PC-3 (cell line): ENCODE data around the gene OR2B2. TPM values are rescaled to one million over a fixed set of nuclear protein-coding genes. Genes with fewer than 3 reads are reported as not detected.

ENCODE experiments used
- ATAC-seq: fragments of 200-7000 bp; cut with Tn5 transposase; 2 replicates; pipeline ENCODE4 v1.9.1; 2020; ENCODE audit warnings: mild to moderate bottlenecking, moderate library complexity
- BruUV-seq: library from RNA; stranded (reverse); fragments of 400-500 nt; replicated peaks from 2 replicates; lab custom pipeline; 2021; lab: Mats Ljungman, UMichigan
- CTCF ChIA-PET: fragments of 300-600 bp; sonication (Branson Sonifier 250); formaldehyde crosslinking; loops from one replicate; lab custom pipeline; 2022; ENCODE audit warnings: antibody characterized with exemption; lab: Charles Lee
- POLR2A ChIA-PET: fragments of 300-600 bp; sonication (Branson Sonifier 250); formaldehyde crosslinking; loops from one replicate; lab custom pipeline; 2022; ENCODE audit warnings: antibody characterized with exemption; ENCODE audit not compliant: unreplicated experiment; lab: Charles Lee
- DNase-seq: peaks from one replicate; pipeline ENCODE4 v3.0.0-alpha.2; 2015
- H2AFZ ChIP-seq: fragments of 300-600 bp; sonication (generic); 2 replicates; pipeline ENCODE4 v1.6.0; 2016; ENCODE audit warnings: antibody characterized with exemption, low read length
- H3F3A ChIP-seq: fragments of 300-600 bp; sonication (generic); one replicate; pipeline ENCODE4 v1.6.0; 2017; ENCODE audit warnings: antibody characterized with exemption, low read length, control low read depth, mild to moderate bottlenecking; ENCODE audit not compliant: unreplicated experiment
- H3K27ac ChIP-seq: fragments of 300-600 bp; sonication (generic); 2 replicates; pipeline ENCODE4 v1.5.1; 2016; ENCODE audit warnings: mild to moderate bottlenecking, low read length
- H3K27me3 ChIP-seq: fragments of 300-600 bp; sonication (generic); 2 replicates; pipeline ENCODE4 v1.6.1; 2016; ENCODE audit warnings: low read length, mixed read lengths
- H3K36me3 ChIP-seq: fragments of 300-600 bp; sonication (generic); 2 replicates; pipeline ENCODE4 v1.6.1; 2016; ENCODE audit warnings: low read depth, mixed run types, low read length, mixed read lengths
- H3K4me1 ChIP-seq: fragments of 300-600 bp; sonication (generic); 2 replicates; pipeline ENCODE4 v1.5.1; 2016; ENCODE audit warnings: low read length; ENCODE audit not compliant: insufficient read depth
- H3K4me2 ChIP-seq: fragments of 300-600 bp; sonication (generic); 2 replicates; pipeline ENCODE4 v1.6.0; 2016; ENCODE audit warnings: low read length
- H3K4me3 ChIP-seq: fragments of 300-600 bp; sonication (generic); 2 replicates; pipeline ENCODE4 v1.5.1; 2016; ENCODE audit warnings: mild to moderate bottlenecking, low read length, mixed read lengths
- H3K79me2 ChIP-seq: fragments of 300-600 bp; sonication (generic); 2 replicates; pipeline ENCODE4 v1.6.1; 2017; ENCODE audit warnings: low read length, mixed read lengths
- H3K9ac ChIP-seq: fragments of 300-600 bp; sonication (generic); 2 replicates; pipeline ENCODE4 v1.6.0; 2016; ENCODE audit warnings: mild to moderate bottlenecking, low read length
- H3K9me2 ChIP-seq: fragments of 300-600 bp; sonication (generic); replicated peaks from 2 replicates; pipeline ENCODE4 v1.6.1; 2016; ENCODE audit warnings: mixed run types, low read length, mixed read lengths
- H3K9me3 ChIP-seq: fragments of 300-600 bp; sonication (generic); 2 replicates; pipeline ENCODE4 v1.6.1; 2016; ENCODE audit warnings: low read length, mixed read lengths
- H4K20me1 ChIP-seq: fragments of 300-600 bp; sonication (generic); 2 replicates; pipeline ENCODE4 v1.6.1; 2016; ENCODE audit warnings: low read length, mixed read lengths
- EZH2 ChIP-seq: fragments of 300-600 bp; sonication (generic); IDR thresholded peaks from one replicate; pipeline ENCODE4 v1.6.1; 2017; ENCODE audit warnings: antibody characterized with exemption, mild to moderate bottlenecking, low read length; ENCODE audit not compliant: unreplicated experiment
- EZH2phosphoT487 ChIP-seq: fragments of 300-600 bp; sonication (generic); IDR thresholded peaks from 2 replicates; pipeline ENCODE4 v1.6.1; 2018; ENCODE audit warnings: mild to moderate bottlenecking, antibody characterized with exemption, low read length, borderline replicate concordance
- intact Hi-C: fragments of 100-400 bp; cut with micrococcal nuclease; formaldehyde crosslinking; loops from 2 replicates; pipeline ENCODE4 v1.9.0; 2023
- total RNA-seq: library from RNA; depleted of rRNA; stranded (reverse); fragments of >200 nt; gene quantifications from 2 replicates; pipeline ENCODE4 v1.2.3, GENCODE V29; 2014
- TF ChIP-seq, protein P1 (sequence below): fragments of 300-600 bp; sonication (generic); conservative IDR thresholded peaks from 2 replicates; pipeline ENCODE4 v1.5.1; 2017; ENCODE audit warnings: antibody characterized with exemption, low read depth, mild to moderate bottlenecking, low read length

Gene OR2B2
- total RNA-seq, 1 experiment from 2014 or later = not detected

GRCh38 chr6:27866357-27867050 lies 45.7 kb downstream of the OR2B2 start:
- intact Hi-C loops = no loop called here
- H3K27me3 ChIP-seq = no peaks in the 10 kb centered on the region
- ChIA-PET POLR2A (interaction anchor here (0.6 to 2.4 kb wide), 5 partner anchors 15 to 614 kb away, joined by 3 to 36 read pairs (median 5); a partner anchor contains a TSS), CTCF (no interaction called here)
- no peaks in the 10 kb centered on the region for H3K9me3 ChIP-seq
- no peaks in the 10 kb centered on the region for H3K9me2 ChIP-seq
- peak overlapping the region; percentile 97 for H3K4me2 ChIP-seq
- H3K4me3 ChIP-seq = peak overlapping the region; percentile 74
- peaks cover 21% of the 10 kb centered on the region for H3K4me1 ChIP-seq
- no TSS peak for BruUV-seq
- no peaks in the 10 kb centered on the region for H4K20me1 ChIP-seq
- no peaks in the 10 kb centered on the region for H3F3A ChIP-seq
- no peak for DNase-seq
- peak overlapping the region; percentile 71; the same call in 1 of the 2 replicates for H3K9ac ChIP-seq
- H3K36me3 ChIP-seq = no peaks in the 10 kb centered on the region
- TF ChIP-seq EZH2 (no peak), EZH2phosphoT487 (no peak)
- TF ChIP-seq, protein P1, sequence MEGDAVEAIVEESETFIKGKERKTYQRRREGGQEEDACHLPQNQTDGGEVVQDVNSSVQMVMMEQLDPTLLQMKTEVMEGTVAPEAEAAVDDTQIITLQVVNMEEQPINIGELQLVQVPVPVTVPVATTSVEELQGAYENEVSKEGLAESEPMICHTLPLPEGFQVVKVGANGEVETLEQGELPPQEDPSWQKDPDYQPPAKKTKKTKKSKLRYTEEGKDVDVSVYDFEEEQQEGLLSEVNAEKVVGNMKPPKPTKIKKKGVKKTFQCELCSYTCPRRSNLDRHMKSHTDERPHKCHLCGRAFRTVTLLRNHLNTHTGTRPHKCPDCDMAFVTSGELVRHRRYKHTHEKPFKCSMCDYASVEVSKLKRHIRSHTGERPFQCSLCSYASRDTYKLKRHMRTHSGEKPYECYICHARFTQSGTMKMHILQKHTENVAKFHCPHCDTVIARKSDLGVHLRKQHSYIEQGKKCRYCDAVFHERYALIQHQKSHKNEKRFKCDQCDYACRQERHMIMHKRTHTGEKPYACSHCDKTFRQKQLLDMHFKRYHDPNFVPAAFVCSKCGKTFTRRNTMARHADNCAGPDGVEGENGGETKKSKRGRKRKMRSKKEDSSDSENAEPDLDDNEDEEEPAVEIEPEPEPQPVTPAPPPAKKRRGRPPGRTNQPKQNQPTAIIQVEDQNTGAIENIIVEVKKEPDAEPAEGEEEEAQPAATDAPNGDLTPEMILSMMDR = no peak
- H2AFZ ChIP-seq = peak overlapping the region; percentile 89; the same call in 1 of the 2 replicates
- no peak for ATAC-seq
- H3K27ac ChIP-seq = no peak overlapping the region
- no peaks in the 10 kb centered on the region for H3K79me2 ChIP-seq

GRCh38 chr6:27865850-27866356 lies 46.3 kb downstream of the OR2B2 start:
- DNase-seq (peak; percentile 23), ATAC-seq (peak; percentile 9)
- Histone ChIP-seq H3K79me2 (no peaks in the 10 kb centered on the region), H4K20me1 (no peaks in the 10 kb centered on the region), H3K9ac (peak overlapping the region; percentile 71), H3K4me1 (peaks cover 21% of the 10 kb centered on the region), H3K27ac (peak overlapping the region; percentile 35), H3K27me3 (no peaks in the 10 kb centered on the region), H3K4me2 (peak overlapping the region; percentile 97), H3K9me2 (no peaks in the 10 kb centered on the region), H2AFZ (peak overlapping the region; percentile 89), H3F3A (no peaks in the 10 kb centered on the region), H3K9me3 (no peaks in the 10 kb centered on the region), H3K36me3 (no peaks in the 10 kb centered on the region), H3K4me3 (peak overlapping the region; percentile 74)
- ChIA-PET POLR2A (interaction anchor here (0.6 to 2.4 kb wide), 8 partner anchors 9 to 1747 kb away, joined by 3 to 36 read pairs (median 4); a partner anchor contains a TSS), CTCF (no interaction called here)
- no TSS peak for BruUV-seq
- TF ChIP-seq, protein P1 = no peak
- no peak for TF ChIP-seq EZH2
- no peak for TF ChIP-seq EZH2phosphoT487
- intact Hi-C loops = loop anchor here (1.0 to 2.0 kb wide), 3 partner anchors 17 to 27 kb away; a partner anchor contains a TSS
